GM23338 (cell line): Measurements from ENCODE around the gene VEGFA. TPM values are rescaled to one million over a fixed set of nuclear protein-coding genes. Genes with fewer than 3 reads are reported as not detected.

Experiments used
- ATAC-seq: fragments of 200-7000 bp; cut with Tn5 transposase; 3 replicates; pipeline ENCODE4 v1.9.1; 2020
- DNase-seq: peaks from one replicate; pipeline ENCODE4 v3.0.0-alpha.2; 2015; ENCODE audit warnings: low spot score
- H2AFZ ChIP-seq: fragments of 200-600 bp; sonication (generic); 2 replicates; pipeline ENCODE4 v1.8.0; 2016; ENCODE audit warnings: antibody characterized with exemption, mild to moderate bottlenecking, moderate library complexity
- H3F3A ChIP-seq: fragments of 200-600 bp; sonication (generic); replicated peaks from 2 replicates; pipeline ENCODE4 v1.8.0; 2017; ENCODE audit warnings: antibody characterized with exemption, mixed run types, low read depth
- H3K27ac ChIP-seq: fragments of 200-600 bp; sonication (generic); 2 replicates; pipeline ENCODE4 v1.6.1; 2016; ENCODE audit warnings: low read depth
- H3K27me3 ChIP-seq: fragments of 200-600 bp; sonication (generic); 2 replicates; pipeline ENCODE4 v1.8.0; 2016; ENCODE audit warnings: mild to moderate bottlenecking, mixed run types, moderate library complexity; ENCODE audit not compliant: insufficient read depth
- H3K36me3 ChIP-seq: fragments of 200-600 bp; sonication (generic); 2 replicates; pipeline ENCODE4 v1.8.0; 2016; ENCODE audit warnings: mild to moderate bottlenecking; ENCODE audit not compliant: insufficient read depth
- H3K4me1 ChIP-seq: fragments of 200-600 bp; sonication (generic); 2 replicates; pipeline ENCODE4 v1.8.0; 2016; ENCODE audit warnings: mild to moderate bottlenecking, moderate library complexity; ENCODE audit not compliant: insufficient read depth
- H3K4me2 ChIP-seq: fragments of 200-600 bp; sonication (generic); 2 replicates; pipeline ENCODE4 v1.7.1; 2017; ENCODE audit warnings: mixed run types
- H3K4me3 ChIP-seq: fragments of 200-600 bp; sonication (generic); 2 replicates; pipeline ENCODE4 v1.6.1; 2016; ENCODE audit warnings: mixed run types
- H3K79me2 ChIP-seq: fragments of 200-600 bp; sonication (generic); replicated peaks from 2 replicates; pipeline ENCODE4 v1.8.0; 2017; ENCODE audit warnings: mild to moderate bottlenecking; ENCODE audit not compliant: insufficient read depth
- H3K9me2 ChIP-seq: fragments of 200-600 bp; sonication (generic); 2 replicates; pipeline ENCODE4 v1.8.0; 2017; ENCODE audit not compliant: insufficient read depth
- H4K20me1 ChIP-seq: fragments of 200-600 bp; sonication (generic); replicated peaks from 2 replicates; pipeline ENCODE4 v1.8.0; 2017; ENCODE audit warnings: mild to moderate bottlenecking; ENCODE audit not compliant: insufficient read depth
- H3K27ac Mint-ChIP-seq: 2 replicates; pipeline ENCODE4 v1.8.0; 2020; ENCODE audit warnings: inconsistent platforms, mild to moderate bottlenecking, moderate library complexity, mixed read lengths
- H3K27me3 Mint-ChIP-seq: 3 replicates; pipeline ENCODE4 v1.8.0; 2022; ENCODE audit warnings: low read depth, mild to moderate bottlenecking, moderate library complexity, mixed read lengths, inconsistent platforms; ENCODE audit not compliant: insufficient read depth, poor library complexity
- H3K36me3 Mint-ChIP-seq: 3 replicates; pipeline ENCODE4 v1.8.0; 2021; ENCODE audit warnings: low read depth, mild to moderate bottlenecking, inconsistent platforms, moderate library complexity, mixed read lengths
- H3K4me1 Mint-ChIP-seq: 3 replicates; pipeline ENCODE4 v1.8.0; 2020; ENCODE audit warnings: mild to moderate bottlenecking, inconsistent platforms, mixed read lengths
- H3K4me3 Mint-ChIP-seq: 3 replicates; pipeline ENCODE4 v1.8.0; 2021; ENCODE audit warnings: moderate library complexity, mild to moderate bottlenecking, inconsistent platforms, mixed read lengths
- H3K9me3 Mint-ChIP-seq: 3 replicates; pipeline ENCODE4 v1.8.0; 2020; ENCODE audit warnings: moderate library complexity, mild to moderate bottlenecking, inconsistent platforms, mixed read lengths
- CREB1 ChIP-seq: fragments of 250-450 bp; sonication (Bioruptor Pico); IDR thresholded peaks from 2 replicates; pipeline ENCODE4 v1.5.0; 2020; ENCODE audit warnings: low read depth, mild to moderate bottlenecking, moderate library complexity
- EZH2phosphoT487 ChIP-seq: fragments of 200-600 bp; sonication (generic); IDR thresholded peaks from one replicate; pipeline ENCODE4 v1.8.1; 2018; ENCODE audit warnings: antibody characterized with exemption; ENCODE audit not compliant: unreplicated experiment
- NANOG ChIP-seq: IDR thresholded peaks from 2 replicates; pipeline ENCODE4 v1.6.1; 2016; ENCODE audit warnings: antibody characterized with exemption, borderline replicate concordance
- REST ChIP-seq: IDR thresholded peaks from one replicate; pipeline ENCODE4 v1.6.1; 2018; ENCODE audit warnings: antibody characterized with exemption; ENCODE audit not compliant: unreplicated experiment
- ZNF331 ChIP-seq: fragments of 250-450 bp; sonication (Bioruptor Pico); IDR thresholded peaks from 2 replicates; pipeline ENCODE4 v1.5.0; 2020; ENCODE audit warnings: low read depth, mild to moderate bottlenecking, moderate library complexity
- polyA plus RNA-seq: library from polyadenylated mRNA; unstranded; fragments of >200 nt; fragmentation: Nextera tagmentation; extraction: Ambion mirVana; gene quantifications from 2 replicates; pipeline ENCODE4 v1.2.1, GENCODE V29; 2016
- total RNA-seq: library from RNA; depleted of rRNA; stranded (reverse); fragments of >200 nt; shearing (Covaris generic); gene quantifications from 2 replicates; pipeline ENCODE4 v1.2.3, GENCODE V29; 2014
- TF ChIP-seq, protein P1 (sequence below): fragments of 250-450 bp; sonication (Bioruptor Pico); IDR thresholded peaks from 2 replicates; pipeline ENCODE4 v1.5.0; 2020; ENCODE audit warnings: mild to moderate bottlenecking, moderate library complexity

The VEGFA gene
- total and polyA plus RNA-seq, 2 experiments from 2014 or later: 10.9 to 61.1 TPM

DNA sequence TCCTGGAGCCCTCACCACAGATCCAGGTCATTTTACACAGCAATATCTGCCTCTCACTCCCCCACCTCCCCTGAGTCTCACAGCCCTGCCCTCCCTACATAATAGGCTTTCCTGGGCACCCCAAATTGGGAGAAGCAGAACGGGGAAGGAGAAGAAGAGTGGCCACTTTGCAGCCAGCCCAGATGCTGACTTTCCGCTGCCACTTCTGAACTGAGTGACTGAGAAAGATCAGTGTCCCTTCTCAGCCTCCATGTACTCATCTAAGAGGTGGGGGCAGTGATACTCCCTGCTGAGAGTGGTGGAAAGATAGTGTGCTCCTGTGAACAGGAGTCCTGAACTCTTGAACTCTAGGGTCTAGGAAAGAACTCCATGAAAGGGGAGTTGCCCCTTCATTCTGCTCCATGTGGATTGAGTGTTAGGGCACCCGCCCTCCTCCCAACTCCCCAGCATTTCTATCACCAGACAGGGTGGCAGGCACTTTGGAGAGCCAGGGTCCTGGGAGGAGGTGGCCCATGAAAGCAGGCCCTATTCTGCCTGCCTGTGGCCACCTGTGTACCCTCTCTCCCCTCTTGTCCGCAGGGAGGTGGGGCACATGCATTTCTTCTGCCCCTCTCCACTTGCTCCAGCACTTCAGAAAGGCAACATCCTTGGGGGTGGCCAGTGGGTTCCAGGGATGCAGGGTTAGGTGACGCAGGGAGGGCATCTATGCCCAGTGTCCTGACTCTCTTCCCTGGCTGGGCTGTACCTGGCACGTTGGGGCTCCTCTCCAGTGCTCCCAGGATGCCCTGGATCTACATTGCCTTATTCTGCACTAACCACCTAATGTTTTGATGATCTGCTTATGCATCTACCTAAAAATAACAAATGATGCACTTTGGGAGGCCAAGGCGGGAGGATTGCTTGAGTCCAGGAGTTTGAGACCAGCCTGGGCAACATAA is 44.1 kb upstream of the VEGFA start (continued):
- TF ChIP-seq, protein P1, sequence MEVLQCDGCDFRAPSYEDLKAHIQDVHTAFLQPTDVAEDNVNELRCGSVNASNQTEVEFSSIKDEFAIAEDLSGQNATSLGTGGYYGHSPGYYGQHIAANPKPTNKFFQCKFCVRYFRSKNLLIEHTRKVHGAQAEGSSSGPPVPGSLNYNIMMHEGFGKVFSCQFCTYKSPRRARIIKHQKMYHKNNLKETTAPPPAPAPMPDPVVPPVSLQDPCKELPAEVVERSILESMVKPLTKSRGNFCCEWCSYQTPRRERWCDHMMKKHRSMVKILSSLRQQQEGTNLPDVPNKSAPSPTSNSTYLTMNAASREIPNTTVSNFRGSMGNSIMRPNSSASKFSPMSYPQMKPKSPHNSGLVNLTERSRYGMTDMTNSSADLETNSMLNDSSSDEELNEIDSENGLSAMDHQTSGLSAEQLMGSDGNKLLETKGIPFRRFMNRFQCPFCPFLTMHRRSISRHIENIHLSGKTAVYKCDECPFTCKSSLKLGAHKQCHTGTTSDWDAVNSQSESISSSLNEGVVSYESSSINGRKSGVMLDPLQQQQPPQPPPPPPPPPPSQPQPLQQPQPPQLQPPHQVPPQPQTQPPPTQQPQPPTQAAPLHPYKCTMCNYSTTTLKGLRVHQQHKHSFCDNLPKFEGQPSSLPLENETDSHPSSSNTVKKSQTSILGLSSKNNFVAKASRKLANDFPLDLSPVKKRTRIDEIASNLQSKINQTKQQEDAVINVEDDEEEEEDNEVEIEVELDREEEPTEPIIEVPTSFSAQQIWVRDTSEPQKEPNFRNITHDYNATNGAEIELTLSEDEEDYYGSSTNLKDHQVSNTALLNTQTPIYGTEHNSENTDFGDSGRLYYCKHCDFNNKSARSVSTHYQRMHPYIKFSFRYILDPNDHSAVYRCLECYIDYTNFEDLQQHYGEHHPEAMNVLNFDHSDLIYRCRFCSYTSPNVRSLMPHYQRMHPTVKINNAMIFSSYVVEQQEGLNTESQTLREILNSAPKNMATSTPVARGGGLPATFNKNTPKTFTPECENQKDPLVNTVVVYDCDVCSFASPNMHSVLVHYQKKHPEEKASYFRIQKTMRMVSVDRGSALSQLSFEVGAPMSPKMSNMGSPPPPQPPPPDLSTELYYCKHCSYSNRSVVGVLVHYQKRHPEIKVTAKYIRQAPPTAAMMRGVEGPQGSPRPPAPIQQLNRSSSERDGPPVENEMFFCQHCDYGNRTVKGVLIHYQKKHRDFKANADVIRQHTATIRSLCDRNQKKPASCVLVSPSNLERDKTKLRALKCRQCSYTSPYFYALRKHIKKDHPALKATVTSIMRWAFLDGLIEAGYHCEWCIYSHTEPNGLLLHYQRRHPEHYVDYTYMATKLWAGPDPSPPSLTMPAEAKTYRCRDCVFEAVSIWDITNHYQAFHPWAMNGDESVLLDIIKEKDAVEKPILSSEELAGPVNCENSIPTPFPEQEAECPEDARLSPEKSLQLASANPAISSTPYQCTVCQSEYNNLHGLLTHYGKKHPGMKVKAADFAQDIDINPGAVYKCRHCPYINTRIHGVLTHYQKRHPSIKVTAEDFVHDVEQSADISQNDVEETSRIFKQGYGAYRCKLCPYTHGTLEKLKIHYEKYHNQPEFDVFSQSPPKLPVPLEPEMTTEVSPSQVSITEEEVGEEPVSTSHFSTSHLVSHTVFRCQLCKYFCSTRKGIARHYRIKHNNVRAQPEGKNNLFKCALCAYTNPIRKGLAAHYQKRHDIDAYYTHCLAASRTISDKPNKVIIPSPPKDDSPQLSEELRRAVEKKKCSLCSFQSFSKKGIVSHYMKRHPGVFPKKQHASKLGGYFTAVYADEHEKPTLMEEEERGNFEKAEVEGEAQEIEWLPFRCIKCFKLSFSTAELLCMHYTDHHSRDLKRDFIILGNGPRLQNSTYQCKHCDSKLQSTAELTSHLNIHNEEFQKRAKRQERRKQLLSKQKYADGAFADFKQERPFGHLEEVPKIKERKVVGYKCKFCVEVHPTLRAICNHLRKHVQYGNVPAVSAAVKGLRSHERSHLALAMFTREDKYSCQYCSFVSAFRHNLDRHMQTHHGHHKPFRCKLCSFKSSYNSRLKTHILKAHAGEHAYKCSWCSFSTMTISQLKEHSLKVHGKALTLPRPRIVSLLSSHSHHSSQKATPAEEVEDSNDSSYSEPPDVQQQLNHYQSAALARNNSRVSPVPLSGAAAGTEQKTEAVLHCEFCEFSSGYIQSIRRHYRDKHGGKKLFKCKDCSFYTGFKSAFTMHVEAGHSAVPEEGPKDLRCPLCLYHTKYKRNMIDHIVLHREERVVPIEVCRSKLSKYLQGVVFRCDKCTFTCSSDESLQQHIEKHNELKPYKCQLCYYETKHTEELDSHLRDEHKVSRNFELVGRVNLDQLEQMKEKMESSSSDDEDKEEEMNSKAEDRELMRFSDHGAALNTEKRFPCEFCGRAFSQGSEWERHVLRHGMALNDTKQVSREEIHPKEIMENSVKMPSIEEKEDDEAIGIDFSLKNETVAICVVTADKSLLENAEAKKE (CRISPR knock-in tag): no peak
- TF ChIP-seq EZH2phosphoT487 (no peak), CREB1 (CRISPR knock-in tag) (no peak)

- H3F3A ChIP-seq: no peaks in the 10 kb centered on the region
- H3K4me3 Mint-ChIP-seq: no peak overlapping the region
- H3K27me3 ChIP-seq: no peaks in the 10 kb centered on the region
- ATAC-seq (no peak), DNase-seq (no peak)
- H4K20me1 ChIP-seq: no peaks in the 10 kb centered on the region
- peaks cover 6% of the 10 kb centered on the region; the same call in 1 of the 2 replicates for H3K36me3 ChIP-seq
- H3K27me3 Mint-ChIP-seq: no peaks in the 10 kb centered on the region
- no peaks in the 10 kb centered on the region for H3K9me2 ChIP-seq
- no peak overlapping the region for H3K4me2 ChIP-seq
- no peak overlapping the region for H3K27ac Mint-ChIP-seq
- H3K9me3 Mint-ChIP-seq: peaks cover 18% of the 10 kb centered on the region; the same call in 2 of the 3 replicates
- no peaks in the 10 kb centered on the region for H3K36me3 Mint-ChIP-seq
- H2AFZ ChIP-seq: no peak overlapping the region
- H3K79me2 ChIP-seq: no peaks in the 10 kb centered on the region
- no peak overlapping the region for H3K27ac ChIP-seq
- H3K4me1 ChIP-seq: peaks cover 5% of the 10 kb centered on the region; the same call in 1 of the 2 replicates
- peaks cover 8% of the 10 kb centered on the region for H3K4me1 Mint-ChIP-seq
- no peak overlapping the region for H3K4me3 ChIP-seq
- no peak for TF ChIP-seq ZNF331 (CRISPR knock-in tag)
- no peak for TF ChIP-seq REST
- TF ChIP-seq NANOG: no peak
Observed at GRCh38 chr6:43727634-43728033, 42.4 kb upstream of the VEGFA start.
